T-helper 2 cell treated with Interferon-gamma antibody and Interleukin-4, amounts not matched to agents 5 μg/mL and 100 μg/mL, for 36 hours (primary cell): ENCODE data around the gene RALY.

Source experiments
- DNase-seq: peaks from one replicate; pipeline ENCODE4 v3.0.0; 2021; ENCODE audit warnings: low spot score
- H3K27ac Mint-ChIP-seq: one replicate; pipeline ENCODE4 v1.8.0; 2021; ENCODE audit warnings: mild to moderate bottlenecking, mixed read lengths
- H3K27me3 Mint-ChIP-seq: one replicate; pipeline ENCODE4 v1.8.0; 2021; ENCODE audit warnings: low read depth, mixed read lengths
- H3K36me3 Mint-ChIP-seq: one replicate; pipeline ENCODE4 v1.8.0; 2021; ENCODE audit warnings: low read depth, mixed read lengths
- H3K4me1 Mint-ChIP-seq: one replicate; pipeline ENCODE4 v1.8.0; 2021; ENCODE audit warnings: low read depth, mixed read lengths
- H3K4me3 Mint-ChIP-seq: one replicate; pipeline ENCODE4 v1.8.0; 2022; ENCODE audit warnings: mild to moderate bottlenecking, moderate library complexity, mixed read lengths
- H3K9me3 Mint-ChIP-seq: one replicate; pipeline ENCODE4 v1.8.0; 2021; ENCODE audit warnings: mixed read lengths

The RALY gene

DNA sequence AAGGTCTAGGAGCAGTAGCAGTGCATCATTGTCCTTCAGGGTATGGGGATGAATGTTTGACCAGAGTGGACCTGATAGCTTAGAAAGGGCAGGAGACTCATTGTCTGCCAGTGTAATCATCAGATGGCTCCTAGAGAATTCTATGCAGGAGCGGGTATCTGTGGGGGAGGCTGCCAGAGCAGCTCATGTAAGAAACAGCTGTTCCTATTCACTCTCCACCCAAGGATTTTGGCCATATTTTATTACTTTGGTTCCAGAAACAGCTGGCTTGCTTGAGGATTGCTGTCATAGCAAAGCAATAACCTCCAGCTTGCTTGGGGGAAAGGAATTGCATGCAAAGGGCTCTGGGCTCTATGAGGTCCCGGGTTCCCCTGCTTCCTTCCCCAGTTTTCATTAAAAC, 44.1 kb downstream of the RALY start:
- Mint-ChIP-seq H3K27me3 (no peaks in the 10 kb centered on the region), H3K9me3 (no peaks in the 10 kb centered on the region), H3K27ac (no peak overlapping the region), H3K36me3 (peaks cover 5% of the 10 kb centered on the region), H3K4me1 (peaks cover 24% of the 10 kb centered on the region), H3K4me3 (no peak overlapping the region)
- DNase-seq: no peak

DNA sequence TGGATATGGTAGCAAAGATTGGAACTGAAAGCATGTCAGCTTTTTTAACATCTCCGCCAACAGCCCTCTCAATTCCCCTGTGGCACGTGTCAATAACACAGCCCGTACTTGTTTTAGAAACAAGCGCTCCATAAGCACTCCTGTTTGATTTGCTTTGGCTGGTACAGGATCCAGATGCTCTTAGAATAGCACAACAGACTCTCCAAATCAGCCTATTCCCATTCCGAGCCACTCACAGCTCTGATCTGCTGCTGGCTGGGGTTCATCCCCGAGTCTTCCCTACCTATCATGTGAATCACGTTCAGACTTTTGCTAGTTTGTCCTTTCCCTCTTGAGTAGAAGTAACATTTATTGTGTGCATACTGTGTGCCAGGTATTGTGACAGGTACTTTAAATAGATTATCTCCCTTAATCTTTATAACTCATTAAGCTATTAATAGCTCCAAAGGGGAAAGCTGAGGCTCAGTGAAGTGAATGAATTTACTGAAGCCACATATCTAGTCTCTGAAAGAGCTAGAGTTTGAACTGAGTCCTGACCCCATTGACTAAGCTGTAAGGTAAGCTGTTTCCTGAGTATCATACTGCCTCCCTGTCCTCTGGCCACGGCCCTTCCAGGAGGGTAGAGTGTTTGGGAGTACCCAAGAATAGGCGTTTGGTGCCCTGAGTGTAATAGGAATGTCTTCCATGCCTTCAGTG, 46.7 kb downstream of the RALY start:
- peaks cover 27% of the 10 kb centered on the region for H3K4me1 Mint-ChIP-seq
- H3K36me3 Mint-ChIP-seq: peaks cover 2% of the 10 kb centered on the region
- no peak for DNase-seq
- H3K27me3 Mint-ChIP-seq: no peaks in the 10 kb centered on the region
- H3K4me3 Mint-ChIP-seq: no peak overlapping the region
- H3K27ac Mint-ChIP-seq: no peak overlapping the region
- H3K9me3 Mint-ChIP-seq: no peaks in the 10 kb centered on the region

DNA sequence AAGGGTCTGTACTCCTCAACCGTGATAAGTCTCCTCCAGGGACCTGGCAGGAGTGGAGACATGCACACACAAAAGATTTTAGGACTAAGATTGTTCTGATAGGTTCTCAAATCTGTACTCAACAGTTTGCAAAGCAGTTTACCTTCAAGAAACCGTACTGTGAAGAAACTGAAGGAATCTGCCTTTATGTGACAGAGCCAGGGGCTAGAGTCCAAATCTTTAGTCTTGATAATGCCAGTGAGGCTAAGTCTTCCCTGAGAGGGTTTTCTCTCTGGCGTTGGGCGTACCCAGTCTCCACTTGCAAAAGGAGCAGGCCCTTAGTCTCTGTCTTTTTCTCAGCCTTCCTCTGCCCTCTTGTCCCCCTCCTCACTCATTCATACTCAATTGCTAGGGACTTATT, 47.5 kb downstream of the RALY start:
- Mint-ChIP-seq H3K9me3 (no peaks in the 10 kb centered on the region), H3K4me3 (no peak overlapping the region), H3K27ac (no peak overlapping the region), H3K4me1 (peaks cover 20% of the 10 kb centered on the region), H3K27me3 (no peaks in the 10 kb centered on the region), H3K36me3 (peaks cover 2% of the 10 kb centered on the region)
- no peak for DNase-seq

DNA sequence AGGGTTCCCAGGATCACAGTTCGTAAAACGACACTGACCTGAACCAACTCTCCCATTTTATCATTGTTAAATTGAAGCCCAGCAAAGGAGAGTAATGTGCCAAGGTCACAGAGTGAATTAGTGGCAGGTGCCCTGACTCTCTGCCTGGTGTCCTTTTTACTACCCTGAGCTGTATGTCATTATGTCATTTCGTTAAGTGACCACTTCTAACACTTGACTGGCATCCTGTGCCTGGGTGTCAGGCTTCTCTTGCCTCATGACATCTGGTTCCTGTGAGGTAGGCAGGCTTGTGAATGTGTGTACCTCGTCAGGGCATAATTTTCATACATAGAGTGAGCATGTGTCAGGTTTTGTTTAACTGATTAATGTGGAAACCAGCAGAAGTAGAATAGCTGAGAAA, 48.6 kb downstream of the RALY start:
- Mint-ChIP-seq H3K4me3 (no peak overlapping the region), H3K27ac (no peak overlapping the region), H3K4me1 (peaks cover 10% of the 10 kb centered on the region), H3K27me3 (no peaks in the 10 kb centered on the region), H3K9me3 (no peaks in the 10 kb centered on the region), H3K36me3 (peaks cover 2% of the 10 kb centered on the region)
- DNase-seq: no peak

DNA sequence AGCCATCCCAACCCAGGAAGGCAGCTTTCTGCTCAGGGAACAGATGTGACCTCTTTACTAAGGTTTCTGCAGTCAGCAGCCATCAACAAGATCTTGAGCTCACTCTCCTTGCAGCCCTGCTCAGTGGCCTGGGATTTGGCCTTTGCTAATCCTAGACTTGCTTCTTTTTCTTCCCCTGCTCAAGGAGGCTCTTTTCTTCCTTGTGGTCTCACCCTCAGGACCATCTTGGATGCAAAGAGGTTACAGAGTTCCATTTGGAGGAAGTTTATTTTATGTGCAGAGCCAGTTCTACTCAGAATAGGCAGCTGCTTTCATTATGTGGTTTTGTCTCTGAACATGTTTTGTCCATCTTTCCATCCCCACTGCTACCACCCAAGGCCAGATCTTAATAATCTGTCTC, 49.3 kb downstream of the RALY start:
- Mint-ChIP-seq H3K4me3 (no peak overlapping the region), H3K36me3 (peaks cover 1% of the 10 kb centered on the region), H3K27me3 (no peaks in the 10 kb centered on the region), H3K4me1 (peaks cover 6% of the 10 kb centered on the region), H3K27ac (no peak overlapping the region), H3K9me3 (no peaks in the 10 kb centered on the region)
- DNase-seq: no peak

DNA sequence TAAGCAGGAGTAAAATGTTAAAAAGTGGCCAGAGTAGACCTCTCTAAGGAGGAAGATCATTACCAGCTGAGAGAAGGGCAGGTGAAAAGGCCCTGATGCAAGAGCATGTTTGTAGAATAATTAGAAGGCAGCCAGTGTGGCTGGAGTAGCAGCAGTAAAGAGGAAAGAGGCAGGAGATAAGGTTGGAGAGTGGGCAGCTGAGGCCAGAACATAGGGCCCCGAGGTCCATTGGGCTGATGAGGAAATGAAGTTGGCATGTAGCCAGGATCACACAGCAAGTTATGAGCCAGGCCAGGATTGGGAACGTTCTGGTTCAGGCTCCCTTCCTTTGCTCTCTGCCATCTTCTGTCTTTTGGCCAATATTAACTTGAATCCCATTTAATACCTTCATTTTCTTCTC, 51.6 kb downstream of the RALY start:
- no peak overlapping the region for H3K4me3 Mint-ChIP-seq
- H3K9me3 Mint-ChIP-seq: no peaks in the 10 kb centered on the region
- peaks cover 8% of the 10 kb centered on the region for H3K4me1 Mint-ChIP-seq
- H3K27me3 Mint-ChIP-seq: no peaks in the 10 kb centered on the region
- no peak for DNase-seq
- no peak overlapping the region for H3K27ac Mint-ChIP-seq
- peaks cover 1% of the 10 kb centered on the region for H3K36me3 Mint-ChIP-seq

DNA sequence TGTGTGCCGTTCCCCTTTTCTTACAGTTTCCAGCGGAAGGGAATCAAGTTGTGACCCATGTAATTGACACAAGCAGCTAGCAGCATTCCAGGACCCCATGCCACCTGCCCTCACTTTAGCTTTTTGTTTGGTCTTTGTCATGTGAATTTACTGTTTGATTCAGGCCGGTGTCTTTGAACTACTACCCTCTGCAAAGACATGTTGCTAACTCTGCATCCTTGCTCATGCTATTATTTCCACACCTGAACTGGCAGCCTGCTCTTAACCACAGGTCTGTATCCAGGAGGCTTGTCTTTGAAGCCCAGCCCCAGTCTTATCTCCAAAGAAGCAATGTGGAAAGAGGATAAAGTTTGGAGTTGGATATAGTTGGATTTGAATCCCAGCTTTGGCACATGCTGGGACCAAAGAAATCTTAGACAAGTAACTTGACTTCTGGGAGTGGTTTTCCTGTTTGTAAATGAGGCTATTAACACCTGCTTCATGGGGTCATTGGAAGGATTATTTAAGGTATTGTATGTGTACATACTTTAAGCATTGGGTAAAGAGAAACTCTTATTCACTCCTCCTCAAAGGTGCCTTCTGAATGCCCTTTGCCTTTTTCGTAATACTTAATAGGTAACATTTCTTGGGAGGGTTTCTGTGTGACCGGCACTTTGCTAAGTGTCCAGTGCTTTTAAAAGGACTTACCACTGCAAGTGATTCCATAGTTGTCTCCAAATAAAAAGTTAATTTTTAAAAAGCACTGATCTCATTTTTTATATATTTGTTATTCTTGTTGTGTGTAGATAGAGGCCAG, 52.4 kb downstream of the RALY start:
- no peaks in the 10 kb centered on the region for H3K9me3 Mint-ChIP-seq
- no peak overlapping the region for H3K27ac Mint-ChIP-seq
- no peak overlapping the region for H3K4me3 Mint-ChIP-seq
- H3K4me1 Mint-ChIP-seq: peaks cover 7% of the 10 kb centered on the region
- H3K36me3 Mint-ChIP-seq: peaks cover 1% of the 10 kb centered on the region
- DNase-seq: no peak
- H3K27me3 Mint-ChIP-seq: no peaks in the 10 kb centered on the region

DNA sequence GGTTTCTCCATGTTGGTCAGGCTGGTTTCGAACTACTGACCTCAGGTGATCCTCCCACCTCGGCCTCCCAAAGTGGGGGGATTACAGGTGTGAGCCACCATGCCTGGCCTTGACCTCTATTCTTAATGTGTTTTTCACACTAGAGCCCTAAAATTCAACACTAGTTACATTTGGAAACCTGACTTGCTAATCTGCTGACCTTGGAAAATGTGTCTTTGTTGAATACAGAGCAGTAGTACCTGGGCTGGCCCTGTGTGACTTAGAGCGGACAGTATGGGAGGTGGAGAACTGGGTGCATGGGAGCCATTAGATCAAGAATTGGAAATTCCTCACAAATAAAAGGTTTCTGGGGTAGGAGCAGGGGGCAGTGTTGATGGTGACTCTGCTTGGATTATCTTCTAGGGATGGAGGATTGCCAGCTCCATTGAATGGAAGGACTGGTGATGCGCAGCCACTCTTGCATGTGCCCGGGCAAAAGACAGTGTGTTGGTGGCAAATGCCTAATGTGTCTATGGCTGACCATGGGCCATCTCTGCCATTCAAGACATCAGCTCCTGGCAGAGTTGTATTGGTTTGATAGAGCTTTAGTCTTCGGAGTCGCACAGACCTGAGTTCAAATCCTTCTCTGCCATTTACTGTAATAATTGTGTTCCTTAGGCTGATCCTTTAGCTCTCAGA, 53.4 kb downstream of the RALY start:
- DNase-seq: no peak
- peaks cover 7% of the 10 kb centered on the region for H3K4me1 Mint-ChIP-seq
- peaks cover 1% of the 10 kb centered on the region for H3K36me3 Mint-ChIP-seq
- H3K4me3 Mint-ChIP-seq: no peak overlapping the region
- no peaks in the 10 kb centered on the region for H3K27me3 Mint-ChIP-seq
- no peak overlapping the region for H3K27ac Mint-ChIP-seq
- H3K9me3 Mint-ChIP-seq: no peaks in the 10 kb centered on the region

DNA sequence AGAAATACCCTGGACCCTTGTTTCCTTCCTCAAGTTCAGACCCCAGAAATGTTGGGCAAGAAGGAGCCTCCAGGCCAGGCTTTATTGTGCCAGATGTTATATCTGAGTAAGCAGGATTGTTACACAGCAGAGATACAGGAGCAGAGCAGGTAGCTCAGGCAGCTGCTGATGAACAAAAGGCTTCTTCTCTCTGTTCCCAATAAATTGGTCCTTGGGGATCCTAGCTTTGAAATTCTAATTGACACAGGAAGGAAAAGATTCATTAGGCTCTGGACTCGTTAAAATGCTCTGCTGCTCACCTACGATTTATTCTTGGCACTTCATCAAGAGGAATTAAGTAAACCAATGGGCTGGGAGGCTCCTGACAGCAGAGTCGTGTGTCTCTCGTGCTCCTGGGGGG, 54.2 kb downstream of the RALY start:
- peaks cover 7% of the 10 kb centered on the region for H3K4me1 Mint-ChIP-seq
- no peak for DNase-seq
- H3K36me3 Mint-ChIP-seq: peaks cover 1% of the 10 kb centered on the region
- H3K9me3 Mint-ChIP-seq: no peaks in the 10 kb centered on the region
- H3K27ac Mint-ChIP-seq: no peak overlapping the region
- H3K4me3 Mint-ChIP-seq: no peak overlapping the region
- H3K27me3 Mint-ChIP-seq: no peaks in the 10 kb centered on the region

DNA sequence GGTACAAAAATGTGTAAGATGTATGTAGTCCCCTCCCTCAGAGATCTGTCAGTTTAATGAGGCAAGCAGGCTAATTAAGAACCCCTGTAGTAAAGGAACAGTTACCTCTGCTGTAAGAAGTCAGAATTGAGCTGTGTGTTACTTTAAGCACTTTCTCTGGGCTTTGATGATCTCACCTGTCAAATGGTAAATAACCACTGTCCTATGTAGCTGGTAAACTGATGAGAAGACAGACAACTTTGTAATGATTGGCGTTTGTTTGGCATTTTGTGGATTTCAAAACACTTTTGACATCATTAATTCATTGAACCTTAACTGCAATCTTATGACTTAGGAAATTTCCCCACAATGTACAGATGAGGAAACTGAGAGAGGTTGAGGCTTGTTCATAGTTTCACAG, 55.7 kb downstream of the RALY start:
- H3K27me3 Mint-ChIP-seq: no peaks in the 10 kb centered on the region
- no peak overlapping the region for H3K4me3 Mint-ChIP-seq
- DNase-seq: no peak
- no peak overlapping the region for H3K27ac Mint-ChIP-seq
- H3K9me3 Mint-ChIP-seq: no peaks in the 10 kb centered on the region
- peaks cover 1% of the 10 kb centered on the region for H3K36me3 Mint-ChIP-seq
- H3K4me1 Mint-ChIP-seq: peaks cover 7% of the 10 kb centered on the region

DNA sequence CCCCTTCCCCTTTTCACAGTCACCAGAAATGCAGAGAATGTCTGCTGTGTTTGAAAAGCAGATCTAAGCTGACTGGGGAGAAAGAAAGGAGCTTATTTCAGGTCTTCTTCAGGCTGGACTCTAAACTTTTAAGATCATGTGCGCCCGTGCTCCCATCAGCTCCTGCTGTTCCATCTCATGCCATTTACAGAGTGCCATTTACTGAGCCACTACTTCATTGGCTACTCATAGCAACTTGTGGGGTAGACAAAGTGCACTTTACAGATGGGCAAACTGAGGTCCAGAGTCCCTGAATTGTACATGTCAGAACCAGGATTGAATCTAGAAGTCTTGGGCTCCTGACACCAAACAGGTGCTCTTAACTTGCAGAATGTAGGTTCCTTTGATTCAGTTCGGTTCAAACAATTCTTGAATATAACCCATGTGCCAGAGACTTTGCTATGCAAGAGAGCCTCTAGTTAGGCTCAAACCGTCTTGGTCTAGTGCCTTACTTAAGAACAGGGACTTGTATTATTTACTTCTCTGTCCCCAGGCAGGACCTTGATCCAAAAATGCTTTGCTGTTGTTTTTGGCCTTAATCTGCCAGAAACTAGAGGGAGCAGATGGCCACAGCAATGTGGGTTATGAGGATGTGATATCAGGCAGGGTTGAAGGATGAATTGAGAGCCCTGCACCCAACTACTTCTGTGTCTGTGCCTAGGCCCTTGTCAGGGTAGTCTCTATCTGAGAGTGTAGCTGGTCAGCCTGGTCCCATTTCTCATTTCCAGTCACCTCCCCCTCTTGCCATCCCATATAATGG, 56.4 kb downstream of the RALY start:
- H3K4me1 Mint-ChIP-seq: peaks cover 6% of the 10 kb centered on the region
- no peaks in the 10 kb centered on the region for H3K27me3 Mint-ChIP-seq
- DNase-seq: no peak
- H3K36me3 Mint-ChIP-seq: peaks cover 1% of the 10 kb centered on the region
- H3K27ac Mint-ChIP-seq: no peak overlapping the region
- H3K9me3 Mint-ChIP-seq: no peaks in the 10 kb centered on the region
- no peak overlapping the region for H3K4me3 Mint-ChIP-seq

DNA sequence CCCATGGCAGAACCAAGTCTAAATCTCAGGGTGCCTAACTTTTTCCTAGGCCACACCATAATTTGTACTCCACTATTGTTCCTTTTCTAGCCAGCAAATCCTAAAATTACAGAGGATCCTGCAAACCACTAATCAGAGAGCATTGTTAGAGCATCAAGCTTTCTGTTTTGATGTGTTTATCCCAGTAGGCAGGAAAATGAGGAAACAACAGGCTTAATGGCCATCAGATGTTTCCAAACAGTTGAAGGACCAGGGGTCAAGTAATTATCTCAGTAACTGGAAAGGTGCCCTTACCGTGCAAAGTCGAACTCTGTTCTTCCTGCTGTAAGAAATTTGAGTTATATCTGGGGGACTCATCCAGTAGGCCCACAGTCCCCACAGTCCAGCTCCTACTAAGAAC, 58.7 kb downstream of the RALY start:
- no peak overlapping the region for H3K4me3 Mint-ChIP-seq
- no peak overlapping the region for H3K27ac Mint-ChIP-seq
- no peaks in the 10 kb centered on the region for H3K9me3 Mint-ChIP-seq
- no peak for DNase-seq
- H3K4me1 Mint-ChIP-seq: peaks cover 9% of the 10 kb centered on the region
- no peaks in the 10 kb centered on the region for H3K27me3 Mint-ChIP-seq
- no peaks in the 10 kb centered on the region for H3K36me3 Mint-ChIP-seq

DNA sequence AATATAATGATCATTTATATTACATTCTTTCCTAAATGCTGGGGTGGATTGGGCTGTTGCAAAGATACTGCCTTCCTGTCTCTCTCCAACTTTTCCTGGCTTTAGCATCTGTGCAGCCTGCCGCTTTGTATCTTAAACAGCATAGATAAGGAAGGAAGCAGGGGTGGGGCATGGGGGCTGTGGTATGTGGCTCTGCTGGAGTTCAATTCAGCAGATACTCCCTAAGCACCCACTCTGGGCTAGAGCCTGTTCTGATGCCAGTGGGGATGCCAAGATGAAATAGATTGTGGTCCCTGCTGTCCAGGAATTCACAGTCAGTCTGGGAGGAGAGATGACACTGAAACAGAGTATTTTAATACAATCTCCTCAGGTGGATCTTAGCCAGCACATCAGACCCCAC, 61.6 kb downstream of the RALY start:
- no peak overlapping the region for H3K4me3 Mint-ChIP-seq
- H3K27ac Mint-ChIP-seq: no peak overlapping the region
- peaks cover 14% of the 10 kb centered on the region for H3K4me1 Mint-ChIP-seq
- no peaks in the 10 kb centered on the region for H3K9me3 Mint-ChIP-seq
- H3K27me3 Mint-ChIP-seq: no peaks in the 10 kb centered on the region
- DNase-seq: no peak
- H3K36me3 Mint-ChIP-seq: no peaks in the 10 kb centered on the region

DNA sequence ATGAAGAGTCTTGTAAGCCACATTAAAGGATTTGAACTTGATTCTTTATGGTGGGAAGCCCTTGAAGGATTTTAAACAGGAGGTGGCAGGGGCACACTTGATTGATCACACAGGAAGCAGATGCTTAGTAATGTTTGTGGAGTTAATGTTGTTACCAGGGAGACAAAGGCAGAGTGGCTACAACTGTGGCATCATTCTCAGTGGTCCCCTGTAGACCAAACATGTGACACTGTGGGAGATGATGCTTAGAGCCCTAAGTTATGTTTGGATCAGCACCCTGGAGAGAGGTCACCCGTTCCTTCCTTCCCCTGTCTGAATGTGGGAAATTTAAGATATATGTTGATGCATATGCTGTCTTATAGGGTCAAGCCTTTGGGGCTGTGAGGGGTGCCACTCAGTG, 65.1 kb downstream of the RALY start:
- H3K36me3 Mint-ChIP-seq: no peaks in the 10 kb centered on the region
- DNase-seq: no peak
- H3K27me3 Mint-ChIP-seq: no peaks in the 10 kb centered on the region
- H3K9me3 Mint-ChIP-seq: no peaks in the 10 kb centered on the region
- H3K4me3 Mint-ChIP-seq: no peak overlapping the region
- H3K4me1 Mint-ChIP-seq: peaks cover 20% of the 10 kb centered on the region
- no peak overlapping the region for H3K27ac Mint-ChIP-seq
